ENCODE measurements around the gene FXYD6. TPM values are rescaled to one million over a fixed set of nuclear protein-coding genes. Genes with fewer than 3 reads are reported as not detected.

Gene FXYD6
- total and polyA plus RNA-seq, 2 donors (not counting 1 experiment from before 2014, with no cell fraction given): not detected

- ATAC-seq (ENCODE audit: low read depth) (no peak), DNase-seq (peak; percentile 35)
- no peak overlapping the region for H3K27ac ChIP-seq (ENCODE audit: low read length in 2 of 2)
- no peaks in the 10 kb centered on the region for H3K9me3 Mint-ChIP-seq (ENCODE audit: insufficient read depth)
- peaks cover 0 to 12% (median 0%) of the 10 kb centered on the region in 3 donors for H3K9me3 ChIP-seq (ENCODE audit: control extremely low read depth in 1 of 3, control insufficient read depth in 2 of 3, insufficient read depth in 1 of 3, low read length in 2 of 3)
- POLR2A ChIA-PET: no interaction called here
- CTCF ChIA-PET: interaction anchor here (1.0 kb wide), 1 partner anchor 11 kb away, joined by 3 read pairs; no protein-coding TSS in a partner anchor
- H3K4me3 Mint-ChIP-seq: peak overlapping the region; percentile 54
- H4K20me1 ChIP-seq (ENCODE audit: control insufficient read depth, insufficient read depth, low read length, poor library complexity, severe bottlenecking): peaks cover 9% of the 10 kb centered on the region
- WGBS (ENCODE audit: insufficient coverage): 12% methylated on average over 44 of the region's 53 CpGs
- H2AFZ ChIP-seq (ENCODE audit: insufficient read depth, low read depth, low read length, poor library complexity, severe bottlenecking): peak overlapping the region; percentile 16
- intact Hi-C loops (cut with micrococcal nuclease): no loop called here
- peaks cover 21 to 30% of the 10 kb centered on the region in 2 donors for H3K4me1 ChIP-seq (ENCODE audit: control insufficient read depth in 2 of 2, insufficient read depth in 2 of 2, low read length in 2 of 2)
- H3K4me3 ChIP-seq (ENCODE audit: control extremely low read depth in 1 of 5, extremely low read depth in 1 of 5, insufficient read depth in 1 of 5, low read depth in 2 of 5, low read length in 4 of 5): peak overlapping the region in 2 of 5 experiments; percentile 32 to 39
- H3K4me2 ChIP-seq (replicated peaks; ENCODE audit: low read depth, low read length, poor library complexity, severe bottlenecking): peak overlapping the region; percentile 79
- H3K4me1 Mint-ChIP-seq: peaks cover 20% of the 10 kb centered on the region
- H3K36me3 ChIP-seq (replicated peaks in 1 of 2; ENCODE audit: control extremely low read depth in 1 of 2, control insufficient read depth in 1 of 2, extremely low read depth in 1 of 2, insufficient read depth in 2 of 2, low read length in 1 of 2): no peaks in the 10 kb centered on the region
- no peaks in the 10 kb centered on the region for H3K79me2 ChIP-seq (ENCODE audit: control insufficient read depth, insufficient read depth, low read length)
- TF ChIP-seq CTCF (IDR thresholded peaks at IDR 0.05): no peak
- no peak for TF ChIP-seq EZH2 (IDR thresholded peaks at IDR 0.05; ENCODE audit: borderline replicate concordance, insufficient read depth, low read depth, low read length, poor library complexity, severe bottlenecking)
- H3K27me3 Mint-ChIP-seq: peaks cover 64% of the 10 kb centered on the region
- H3K27ac Mint-ChIP-seq: no peak overlapping the region
- H3K9ac ChIP-seq (ENCODE audit: low read length): peak overlapping the region; percentile 37
- peaks cover 0 to 51% (median 35%) of the 10 kb centered on the region in 4 experiments for H3K27me3 ChIP-seq (replicated peaks in 1 of 4; ENCODE audit: control extremely low read depth in 1 of 4, control insufficient read depth in 3 of 4, insufficient read depth in 4 of 4, low read length in 3 of 4)
Measured at GRCh38 chr11:117795638-117796455, 80.6 kb downstream of the FXYD6 start.

All from B cell (primary cell).